ENCODE results near the gene CCNY. TPM values are rescaled to one million over a fixed set of nuclear protein-coding genes. Genes with fewer than 3 reads are reported as not detected.

Gene CCNY
- total and polyA plus RNA-seq, 2 of the 13 experiments (the other 11 are each of a cell fraction or from before 2014, with no cell fraction given), result 48.2 to 54.7 TPM

- TF ChIP-seq TERF1 (CRISPR knock-in tag; IDR thresholded peaks at IDR 0.05), result no peak
- peak; percentile 30 for TF ChIP-seq HNRNPK (IDR thresholded peaks at IDR 0.05; ENCODE audit: low read depth, low read length, poor library complexity, severe bottlenecking)
- TF ChIP-seq ZNF383 (CRISPR knock-in tag; IDR thresholded peaks at IDR 0.05; ENCODE audit: borderline replicate concordance), result 0 out of 2 replicates have a peak, but pooled peaks have one; percentile 36
- no peak for TF ChIP-seq SMC3 (IDR thresholded peaks at IDR 0.05; ENCODE audit: low read length)
- TF ChIP-seq ZNF138 (CRISPR knock-in tag; IDR thresholded peaks at IDR 0.05; ENCODE audit: low read depth), result no peak
- no peak for TF ChIP-seq ZFP36 (IDR thresholded peaks at IDR 0.05; ENCODE audit: borderline replicate concordance, low read depth, low read length, partially characterized antibody)
- no peak for TF ChIP-seq MAZ (IDR thresholded peaks at IDR 0.05; ENCODE audit: borderline replicate concordance, low read depth, low read length)
- TF ChIP-seq MAZ (CRISPR knock-in tag; IDR thresholded peaks at IDR 0.05; ENCODE audit: low read depth), result peak; percentile 32; the same call in 1 of the 2 replicates
- peak; percentile 98 for TF ChIP-seq NR2C2 (CRISPR knock-in tag; IDR thresholded peaks at IDR 0.05; ENCODE audit: borderline replicate concordance)
Observed at GRCh38 chr10:35336084-35336831, at the start of gene CCNY (continued).

GRCh38 chr10:35289198-35289597 lies 47.1 kb upstream of the CCNY start:
- H3K79me2 ChIP-seq (ENCODE audit: insufficient read depth, low read length), result no peaks in the 10 kb centered on the region
- no peak overlapping the region for H3K4me3 ChIP-seq (replicated peaks in 1 of 3; ENCODE audit: insufficient read depth in 1 of 3, low read depth in 2 of 3, low read length in 3 of 3)
- H3K36me3 ChIP-seq (replicated peaks in 1 of 2; ENCODE audit: control insufficient read depth in 1 of 2, insufficient read depth in 2 of 2, low read length in 2 of 2), result no peaks in the 10 kb centered on the region
- FAIRE-seq (no peak), DNase-seq (ENCODE audit: low spot score) (no peak), ATAC-seq (no peak)
- no peak overlapping the region for H2AFZ ChIP-seq (ENCODE audit: low read length)
- intact Hi-C loops (cut with micrococcal nuclease; ENCODE audit: unreplicated experiment) (no loop called here), in situ Hi-C loops (cut with HindIII; ENCODE audit: extremely low pct_ligation_motif_present, low pct_unique_long_range_greater_than_20kb) (no loop called here)
- no peak overlapping the region for H3K9ac ChIP-seq (ENCODE audit: insufficient read depth, low read depth, low read length)
- ChIA-PET POLR2A (no interaction called here), CTCF (ENCODE audit: low intra/inter-chr PET ratio, low total read pairs) (no interaction called here)
- no peaks in the 10 kb centered on the region for H4K20me1 ChIP-seq (ENCODE audit: insufficient read depth, low read length)
- no peak overlapping the region for H3K27ac ChIP-seq (ENCODE audit: extremely low read length, insufficient read depth, low read length)
- H3K4me1 ChIP-seq (ENCODE audit: insufficient read depth, low read length), result no peaks in the 10 kb centered on the region
- H3K27me3 ChIP-seq (ENCODE audit: control insufficient read depth in 1 of 2, insufficient read depth in 2 of 2, low read length in 2 of 2), result no peaks in the 10 kb centered on the region
- no TSS peak for BruUV-seq (replicated peaks)
- WGBS (ENCODE audit: low lambda C conversion rate), result 5% methylated on average over 1 of the region's 1 CpG
- H3K9me3 ChIP-seq (ENCODE audit: low read length), result no peaks in the 10 kb centered on the region
- TF ChIP-seq CEBPB (IDR thresholded peaks at IDR 0.05; ENCODE audit: borderline replicate concordance, low read depth, low read length), result 0 out of 2 replicates have a peak, but pooled peaks have one; percentile 15
- TF ChIP-seq REXO4 (CRISPR knock-in tag; IDR thresholded peaks at IDR 0.05; ENCODE audit: borderline replicate concordance), result no peak
- no peak for TF ChIP-seq U2AF2 (IDR thresholded peaks at IDR 0.05; ENCODE audit: low read depth, low read length)
- TF ChIP-seq RFXANK (CRISPR knock-in tag; IDR thresholded peaks at IDR 0.05), result no peak
- TF ChIP-seq HDAC1 (CRISPR knock-in tag; IDR thresholded peaks at IDR 0.05), result no peak
- no peak for TF ChIP-seq MNT (IDR thresholded peaks at IDR 0.05)
- no peak overlapping the region for H3K4me2 ChIP-seq (ENCODE audit: low read depth, low read length)

Measured in HepG2 (cell line).